Activated B cell treated with CpG ODN at 0.5 μM for 24 hours (primary cell): Measurements from ENCODE around the gene DENND2C. TPM values are rescaled to one million over a fixed set of nuclear protein-coding genes. Genes with fewer than 3 reads are reported as not detected.

Experiments used
- ATAC-seq: fragments of 200-7000 bp; cut with Tn5 transposase; one replicate; pipeline ENCODE4 v1.10.0; 2021; ENCODE audit warnings: low read depth, mild to moderate bottlenecking, moderate library complexity
- CTCF ChIA-PET: fragments of 350-600 bp; sonication (Branson Sonifier 250); formaldehyde crosslinking; loops from one replicate; lab custom pipeline; 2021; ENCODE audit warnings: antibody characterized with exemption; lab: Charles Lee
- POLR2A ChIA-PET: fragments of 350-600 bp; sonication (Branson Sonifier 250); formaldehyde crosslinking; loops from one replicate; lab custom pipeline; 2021; ENCODE audit warnings: antibody characterized with exemption; lab: Charles Lee
- DNase-seq: peaks from one replicate; pipeline ENCODE4 v3.0.0; 2022
- H3K27ac Mint-ChIP-seq: one replicate; pipeline ENCODE4 v1.8.0; 2020; ENCODE audit warnings: mixed read lengths
- H3K27me3 Mint-ChIP-seq: one replicate; pipeline ENCODE4 v1.8.0; 2021; ENCODE audit warnings: mixed read lengths
- H3K36me3 Mint-ChIP-seq: one replicate; pipeline ENCODE4 v1.8.0; 2021; ENCODE audit warnings: low read depth, mixed read lengths
- H3K4me1 Mint-ChIP-seq: one replicate; pipeline ENCODE4 v1.8.0; 2021; ENCODE audit warnings: mixed read lengths
- H3K4me3 Mint-ChIP-seq: one replicate; pipeline ENCODE4 v1.8.0; 2020; ENCODE audit warnings: mild to moderate bottlenecking, mixed read lengths
- H3K9me3 Mint-ChIP-seq: one replicate; pipeline ENCODE4 v1.8.0; 2020; ENCODE audit warnings: mixed read lengths
- intact Hi-C: fragments of 100-400 bp; cut with micrococcal nuclease; formaldehyde crosslinking; loops from one replicate; pipeline ENCODE4 v1.15.1; 2024
- total RNA-seq: library from RNA; stranded (reverse); gene quantifications from 2 replicates; pipeline ENCODE4 v1.2.3, GENCODE V29; 2022
- TF ChIP-seq, protein P1 (sequence below): fragments of 200-600 bp; IDR thresholded peaks from one replicate; pipeline ENCODE4 v1.8.0; 2022; ENCODE audit warnings: antibody characterized with exemption, mild to moderate bottlenecking

The DENND2C gene
- total RNA-seq, 1 donor from 2014 or later: 0.20 TPM

GRCh38 chr1:114618606-114619005, 51.2 kb downstream of the DENND2C start:
- ChIA-PET CTCF (no interaction called here), POLR2A (no interaction called here)
- TF ChIP-seq, protein P1, sequence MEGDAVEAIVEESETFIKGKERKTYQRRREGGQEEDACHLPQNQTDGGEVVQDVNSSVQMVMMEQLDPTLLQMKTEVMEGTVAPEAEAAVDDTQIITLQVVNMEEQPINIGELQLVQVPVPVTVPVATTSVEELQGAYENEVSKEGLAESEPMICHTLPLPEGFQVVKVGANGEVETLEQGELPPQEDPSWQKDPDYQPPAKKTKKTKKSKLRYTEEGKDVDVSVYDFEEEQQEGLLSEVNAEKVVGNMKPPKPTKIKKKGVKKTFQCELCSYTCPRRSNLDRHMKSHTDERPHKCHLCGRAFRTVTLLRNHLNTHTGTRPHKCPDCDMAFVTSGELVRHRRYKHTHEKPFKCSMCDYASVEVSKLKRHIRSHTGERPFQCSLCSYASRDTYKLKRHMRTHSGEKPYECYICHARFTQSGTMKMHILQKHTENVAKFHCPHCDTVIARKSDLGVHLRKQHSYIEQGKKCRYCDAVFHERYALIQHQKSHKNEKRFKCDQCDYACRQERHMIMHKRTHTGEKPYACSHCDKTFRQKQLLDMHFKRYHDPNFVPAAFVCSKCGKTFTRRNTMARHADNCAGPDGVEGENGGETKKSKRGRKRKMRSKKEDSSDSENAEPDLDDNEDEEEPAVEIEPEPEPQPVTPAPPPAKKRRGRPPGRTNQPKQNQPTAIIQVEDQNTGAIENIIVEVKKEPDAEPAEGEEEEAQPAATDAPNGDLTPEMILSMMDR: no peak
- Mint-ChIP-seq H3K9me3 (no peaks in the 10 kb centered on the region), H3K4me1 (no peaks in the 10 kb centered on the region), H3K27me3 (peaks cover 8% of the 10 kb centered on the region), H3K27ac (no peak overlapping the region), H3K4me3 (no peak overlapping the region), H3K36me3 (no peaks in the 10 kb centered on the region)
- no peak for ATAC-seq
- no peak for DNase-seq
- intact Hi-C loops: no loop called here

- TF ChIP-seq, protein P1: no peak
- intact Hi-C loops: no loop called here
- Mint-ChIP-seq H3K27me3 (peaks cover 18% of the 10 kb centered on the region), H3K4me3 (no peak overlapping the region), H3K36me3 (no peaks in the 10 kb centered on the region), H3K4me1 (no peaks in the 10 kb centered on the region), H3K9me3 (no peaks in the 10 kb centered on the region), H3K27ac (no peak overlapping the region)
- CTCF ChIA-PET: no interaction called here
- DNase-seq (no peak), ATAC-seq (no peak)
- POLR2A ChIA-PET: no interaction called here
Observed at GRCh38 chr1:114610546-114611245, 59.2 kb downstream of the DENND2C start.

DNA sequence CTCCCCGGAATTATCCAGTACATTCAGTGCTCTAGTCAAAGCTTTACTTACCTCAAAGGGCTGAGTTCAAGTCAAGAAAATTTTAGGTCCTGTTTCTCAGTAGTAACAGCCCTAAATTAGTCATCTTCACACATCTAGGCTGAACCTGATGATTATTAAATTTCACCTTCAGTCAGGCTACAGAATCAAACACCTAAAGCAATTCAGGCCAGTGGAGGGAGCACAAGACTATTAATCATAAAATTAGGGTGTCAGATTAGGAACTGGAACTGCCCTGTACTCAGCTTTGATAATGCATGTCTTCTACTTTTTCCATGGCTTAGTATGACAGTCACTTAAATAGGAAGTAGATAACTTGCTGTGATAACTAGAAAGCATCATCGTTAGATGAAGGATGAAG, 60.0 kb downstream of the DENND2C start:
- Mint-ChIP-seq H3K4me1 (no peaks in the 10 kb centered on the region), H3K27me3 (peaks cover 20% of the 10 kb centered on the region), H3K27ac (no peak overlapping the region), H3K4me3 (no peak overlapping the region), H3K9me3 (no peaks in the 10 kb centered on the region), H3K36me3 (no peaks in the 10 kb centered on the region)
- DNase-seq (no peak), ATAC-seq (no peak)
- intact Hi-C loops: no loop called here
- CTCF ChIA-PET: no interaction called here
- POLR2A ChIA-PET: no interaction called here
- TF ChIP-seq, protein P1: no peak

- H3K36me3 Mint-ChIP-seq: no peaks in the 10 kb centered on the region
- peaks cover 19% of the 10 kb centered on the region for H3K27me3 Mint-ChIP-seq
- no peaks in the 10 kb centered on the region for H3K9me3 Mint-ChIP-seq
- POLR2A ChIA-PET: no interaction called here
- no peaks in the 10 kb centered on the region for H3K4me1 Mint-ChIP-seq
- H3K27ac Mint-ChIP-seq: no peak overlapping the region
- no peak for ATAC-seq
- CTCF ChIA-PET: no interaction called here
- no peak for DNase-seq
- no peak overlapping the region for H3K4me3 Mint-ChIP-seq
- TF ChIP-seq, protein P1: no peak
- intact Hi-C loops: no loop called here
Observed at GRCh38 chr1:114609026-114609425, 60.8 kb downstream of the DENND2C start.

DNA sequence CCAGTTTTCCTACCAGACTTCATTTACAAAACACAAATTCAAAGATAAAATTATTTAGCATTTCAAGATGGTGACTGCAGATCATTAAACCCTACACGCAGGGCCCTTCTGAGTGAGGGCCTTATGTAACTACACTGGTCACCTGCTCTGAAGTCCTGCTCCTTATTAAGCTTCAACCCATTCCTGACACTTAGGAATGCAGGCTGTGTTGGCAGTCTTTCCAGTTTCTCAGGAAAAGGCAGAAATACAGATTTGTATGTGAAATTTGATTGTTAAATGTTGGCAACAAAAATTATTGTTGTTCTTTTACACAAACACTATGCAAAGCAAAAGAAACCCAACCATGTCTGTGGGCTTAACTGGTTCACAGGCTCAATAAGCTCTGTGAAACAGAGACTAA, 62.6 kb downstream of the DENND2C start:
- Mint-ChIP-seq H3K4me1 (no peaks in the 10 kb centered on the region), H3K27ac (no peak overlapping the region), H3K9me3 (no peaks in the 10 kb centered on the region), H3K27me3 (peaks cover 15% of the 10 kb centered on the region), H3K4me3 (no peak overlapping the region), H3K36me3 (no peaks in the 10 kb centered on the region)
- DNase-seq (no peak), ATAC-seq (no peak)
- ChIA-PET POLR2A (no interaction called here), CTCF (no interaction called here)
- intact Hi-C loops: no loop called here
- TF ChIP-seq, protein P1: no peak
